Body of pancreas (tissue), 4 donors: ENCODE data around the gene SNX24. TPM values are rescaled to one million over a fixed set of nuclear protein-coding genes. Genes with fewer than 3 reads are reported as not detected.

Experiments
- ATAC-seq: fragments of 150-250 bp; one replicate; pipeline ENCODE4 v1.9.1; 2016
- DNase-seq, 4 donors: peaks; one replicate each; pipeline ENCODE4 v3.0.0-alpha.2; 2019
- H3K27ac ChIP-seq, 4 donors: fragments of 200-600 bp; sonication (generic); 1 replicate in 3 of 4; 2 replicates in 1 of 4; pipeline versions ENCODE4 v1.5.1 to v1.6.1; 2016 to 2019; ENCODE audit warnings: mild to moderate bottlenecking in 1 of 4, mixed read lengths in 1 of 4, moderate library complexity in 1 of 4
- H3K27me3 ChIP-seq, 2 donors: fragments of 200-600 bp; sonication (generic); one replicate each; pipeline ENCODE4 v1.6.0; 2016; ENCODE audit warnings: mild to moderate bottlenecking in 1 of 2
- H3K36me3 ChIP-seq, 2 donors: fragments of 200-600 bp; sonication (generic); replicated peaks in 1 of 2; 2 replicates each; pipeline ENCODE4 v1.5.1; 2016; ENCODE audit warnings: low read depth in 2 of 2; ENCODE audit not compliant: insufficient read depth in 1 of 2
- H3K4me1 ChIP-seq: fragments of 200-600 bp; sonication (generic); one replicate; pipeline ENCODE4 v1.6.0; 2016
- H3K4me3 ChIP-seq, 2 donors: fragments of 200-600 bp; sonication (generic); 1 replicate in 1 of 2; 2 replicates in 1 of 2; pipeline ENCODE4 v1.5.1; 2016 to 2019
- H3K9me3 ChIP-seq, 3 donors: fragments of 200-600 bp; sonication (generic); 1 replicate in 2 of 3; 2 replicates in 1 of 3; pipeline ENCODE4 v1.5.1; 2016
- CTCF ChIP-seq, 7 experiments: fragments of 450-650 bp in 4 of 7; fragments of 200-600 bp in 3 of 7; sonication (generic) in 3 of 7; IDR thresholded peaks; one replicate each; pipeline ENCODE4 v1.5.1; 2016 to 2019; ENCODE audit warnings: antibody characterized with exemption in 7 of 7
- POLR2A ChIP-seq, 3 donors: fragments of 450-650 bp; IDR thresholded peaks; one replicate each; pipeline ENCODE4 v1.6.1; 2016; ENCODE audit warnings: antibody characterized with exemption in 3 of 3, mild to moderate bottlenecking in 2 of 3
- WGBS, 2 donors: methylation state at CpG; one replicate each; pipeline ENCODE4 v1.1.5; 2017; 5-methylcytosine and 5-hydroxymethylcytosine counted together
- intact Hi-C: fragments of 100-400 bp; cut with DNase I; formaldehyde crosslinking; loops from one replicate; pipeline ENCODE4 v1.15.1; 2023
- total RNA-seq, 2 donors: library from RNA; depleted of rRNA; stranded (reverse); fragments of >200 nt; gene quantifications; one replicate each; pipeline ENCODE4 v1.1.0, GENCODE V29; 2016

The SNX24 gene
- total RNA-seq, 2 donors from 2014 or later: 6.7 to 19.1 TPM

GRCh38 chr5:122916490-122916889 is 71.1 kb downstream of the SNX24 start:
- TF ChIP-seq POLR2A (IDR thresholded peaks at IDR 0.05) (no peak), CTCF (IDR thresholded peaks at IDR 0.05) (no peak)
- intact Hi-C loops: no loop called here
- H3K9me3 ChIP-seq: no peaks in the 10 kb centered on the region
- ATAC-seq (no peak), DNase-seq (no peak)
- peaks cover 16% of the 10 kb centered on the region for H3K4me1 ChIP-seq
- H3K27ac ChIP-seq: no peak overlapping the region
- no peaks in the 10 kb centered on the region for H3K27me3 ChIP-seq
- no peak overlapping the region for H3K4me3 ChIP-seq
- WGBS, 2 donors: 62 to 75% methylated on average over 1 of the region's 1 CpG
- H3K36me3 ChIP-seq: no peaks in the 10 kb centered on the region

DNA sequence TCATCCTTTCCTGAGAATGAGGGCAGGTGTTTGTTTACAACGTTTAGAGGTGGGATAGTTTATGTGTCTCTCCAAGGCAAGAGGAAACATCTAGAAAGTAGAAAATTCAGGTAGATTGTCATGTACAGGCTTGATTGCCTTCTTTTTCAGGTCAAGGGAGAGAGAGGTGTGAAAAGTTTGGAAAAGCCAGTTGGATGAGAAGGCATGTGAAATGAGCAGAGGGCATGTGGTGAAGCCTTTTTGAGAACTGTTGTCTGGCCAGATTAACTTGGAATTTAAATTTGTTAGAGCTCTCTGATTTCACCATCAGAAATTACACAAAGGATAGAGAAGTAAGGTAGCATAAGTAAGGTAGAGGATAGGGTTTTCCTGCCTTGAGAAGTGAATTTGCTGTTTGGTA is 74.6 kb downstream of the SNX24 start:
- Histone ChIP-seq H3K36me3 (no peaks in the 10 kb centered on the region), H3K9me3 (no peaks in the 10 kb centered on the region), H3K4me3 (no peak overlapping the region), H3K4me1 (peaks cover 13% of the 10 kb centered on the region), H3K27me3 (no peaks in the 10 kb centered on the region), H3K27ac (no peak overlapping the region)
- 43 to 64% methylated on average over 1 of the region's 1 CpG for WGBS, 2 donors
- TF ChIP-seq POLR2A (IDR thresholded peaks at IDR 0.05) (no peak), CTCF (IDR thresholded peaks at IDR 0.05) (no peak)
- no peak for ATAC-seq
- DNase-seq: no peak
- intact Hi-C loops: no loop called here

GRCh38 chr5:122921826-122922225 is 76.4 kb downstream of the SNX24 start:
- no peaks in the 10 kb centered on the region for H3K9me3 ChIP-seq
- no peaks in the 10 kb centered on the region for H3K4me1 ChIP-seq
- H3K36me3 ChIP-seq: no peaks in the 10 kb centered on the region
- TF ChIP-seq CTCF (IDR thresholded peaks at IDR 0.05) (no peak), POLR2A (IDR thresholded peaks at IDR 0.05) (no peak)
- H3K27ac ChIP-seq: no peak overlapping the region
- 86 to 88% methylated on average over 4 of the region's 4 CpGs for WGBS, 2 donors
- ATAC-seq: no peak
- intact Hi-C loops: no loop called here
- no peak for DNase-seq
- H3K4me3 ChIP-seq: no peak overlapping the region
- H3K27me3 ChIP-seq: no peaks in the 10 kb centered on the region

DNA sequence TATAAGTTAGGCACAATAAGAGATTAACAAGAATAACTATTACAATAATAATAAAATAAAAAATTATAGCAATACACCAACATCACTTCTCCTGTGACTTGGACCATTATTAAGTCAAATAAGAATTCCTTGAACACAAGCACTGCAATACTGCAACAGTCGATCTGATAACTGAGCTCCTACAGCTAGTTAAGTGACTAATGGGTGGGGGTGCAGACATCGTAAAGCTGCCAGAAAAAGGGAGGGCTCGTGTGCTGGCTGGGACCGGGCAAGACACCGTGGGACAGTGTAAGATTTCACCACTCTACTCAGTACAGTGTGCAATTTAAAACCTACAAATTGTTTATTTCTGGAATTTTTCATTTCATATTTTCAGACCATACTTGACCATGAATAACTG is 78.8 kb downstream of the SNX24 start:
- TF ChIP-seq POLR2A (IDR thresholded peaks at IDR 0.05) (no peak), CTCF (IDR thresholded peaks at IDR 0.05) (no peak)
- intact Hi-C loops: no loop called here
- ATAC-seq (no peak), DNase-seq (no peak)
- Histone ChIP-seq H3K9me3 (no peaks in the 10 kb centered on the region), H3K4me1 (no peaks in the 10 kb centered on the region), H3K36me3 (no peaks in the 10 kb centered on the region), H3K4me3 (no peak overlapping the region), H3K27me3 (no peaks in the 10 kb centered on the region), H3K27ac (no peak overlapping the region)
- WGBS, 2 donors: 90% methylated on average over 5 of the region's 5 CpGs

DNA sequence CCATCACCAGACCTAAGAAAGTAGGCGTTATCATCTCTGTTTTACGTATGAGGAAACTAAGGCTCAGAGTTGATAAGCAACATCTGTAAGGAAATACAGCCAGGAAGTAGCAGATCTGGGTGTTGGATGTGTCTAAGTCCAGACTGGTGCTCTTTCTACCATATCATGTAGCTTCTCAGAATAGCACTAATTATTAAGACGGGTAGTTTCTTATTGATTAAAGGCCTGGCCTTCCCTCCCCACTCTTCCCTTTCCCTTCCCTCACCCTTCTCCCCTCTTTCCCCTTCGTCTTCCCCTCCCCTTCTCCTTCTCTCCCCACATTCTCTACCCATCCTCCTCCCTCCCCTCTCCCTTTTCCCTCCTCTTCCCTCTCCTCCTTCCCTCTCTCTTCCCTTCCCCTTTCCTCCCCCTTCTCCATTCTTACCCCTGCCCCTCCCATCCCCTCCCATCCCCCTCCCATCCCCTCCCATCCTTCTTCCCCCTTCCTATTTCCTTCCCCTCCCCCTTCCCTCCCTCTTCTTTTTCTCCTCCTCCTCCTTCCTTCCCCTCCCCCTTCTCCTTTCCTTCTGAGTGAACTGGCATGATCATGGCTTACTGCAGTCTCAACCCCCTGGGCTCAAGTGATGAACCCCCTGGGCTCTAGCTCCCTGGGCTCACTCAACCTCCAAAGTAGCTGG is 79.4 kb downstream of the SNX24 start:
- H3K4me3 ChIP-seq: no peak overlapping the region
- no peaks in the 10 kb centered on the region for H3K4me1 ChIP-seq
- ATAC-seq: no peak
- DNase-seq: no peak
- no peaks in the 10 kb centered on the region for H3K36me3 ChIP-seq
- no peaks in the 10 kb centered on the region for H3K9me3 ChIP-seq
- H3K27me3 ChIP-seq: no peaks in the 10 kb centered on the region
- intact Hi-C loops: no loop called here
- no peak overlapping the region for H3K27ac ChIP-seq
- TF ChIP-seq POLR2A (IDR thresholded peaks at IDR 0.05): no peak
- TF ChIP-seq CTCF (IDR thresholded peaks at IDR 0.05): no peak
- WGBS, 2 donors: 90 to 94% methylated on average over 4 of the region's 4 CpGs
